Body of pancreas (tissue), 4 donors: ENCODE results near the gene TMC1.

Source experiments
- POLR2A ChIP-seq, 3 donors: fragments of 450-650 bp; IDR thresholded peaks; one replicate each; pipeline ENCODE4 v1.6.1; 2016; ENCODE audit warnings: antibody characterized with exemption in 3 of 3, mild to moderate bottlenecking in 2 of 3
- TF ChIP-seq, protein P1 (sequence below), 7 experiments: fragments of 450-650 bp in 4 of 7; fragments of 200-600 bp in 3 of 7; sonication (generic) in 3 of 7; IDR thresholded peaks; one replicate each; pipeline ENCODE4 v1.5.1; 2016 to 2019; ENCODE audit warnings: antibody characterized with exemption in 7 of 7

DNA sequence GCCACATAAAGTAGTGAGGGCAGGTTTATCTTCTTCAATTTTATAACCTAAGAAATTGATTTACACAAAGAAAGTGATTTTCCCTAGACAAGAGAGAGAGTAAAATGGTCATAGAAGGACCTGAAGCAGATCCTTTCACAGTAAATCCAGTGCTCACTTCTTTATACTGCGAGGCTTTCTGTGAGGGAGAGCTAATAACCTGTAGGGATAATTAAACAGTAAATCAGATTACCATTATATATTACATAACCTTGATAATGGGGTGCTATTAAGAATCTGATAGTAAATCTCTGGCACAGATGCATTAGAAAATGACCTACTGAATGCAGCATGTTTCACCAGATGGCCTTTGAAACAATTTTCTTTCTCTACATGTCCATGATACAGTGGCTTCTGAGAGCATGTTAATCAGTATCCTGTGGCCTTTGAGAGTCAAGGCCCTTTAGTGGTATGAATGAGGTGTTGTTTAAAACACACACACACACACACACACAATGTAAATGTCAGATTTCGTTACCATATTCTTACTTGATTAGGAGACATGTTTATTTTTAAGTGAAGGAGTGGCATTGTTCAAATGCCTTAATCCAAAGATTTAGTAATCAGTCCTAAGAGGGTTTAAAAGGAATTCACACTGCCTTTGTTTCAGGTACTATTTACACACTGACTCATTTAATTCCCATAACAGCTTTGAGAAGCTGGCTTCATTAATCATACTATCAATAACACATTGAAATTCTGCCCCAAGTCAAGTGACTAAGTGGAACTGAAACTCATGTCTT is 306.7 kb downstream of the TMC1 start:
- TF ChIP-seq, protein P1, sequence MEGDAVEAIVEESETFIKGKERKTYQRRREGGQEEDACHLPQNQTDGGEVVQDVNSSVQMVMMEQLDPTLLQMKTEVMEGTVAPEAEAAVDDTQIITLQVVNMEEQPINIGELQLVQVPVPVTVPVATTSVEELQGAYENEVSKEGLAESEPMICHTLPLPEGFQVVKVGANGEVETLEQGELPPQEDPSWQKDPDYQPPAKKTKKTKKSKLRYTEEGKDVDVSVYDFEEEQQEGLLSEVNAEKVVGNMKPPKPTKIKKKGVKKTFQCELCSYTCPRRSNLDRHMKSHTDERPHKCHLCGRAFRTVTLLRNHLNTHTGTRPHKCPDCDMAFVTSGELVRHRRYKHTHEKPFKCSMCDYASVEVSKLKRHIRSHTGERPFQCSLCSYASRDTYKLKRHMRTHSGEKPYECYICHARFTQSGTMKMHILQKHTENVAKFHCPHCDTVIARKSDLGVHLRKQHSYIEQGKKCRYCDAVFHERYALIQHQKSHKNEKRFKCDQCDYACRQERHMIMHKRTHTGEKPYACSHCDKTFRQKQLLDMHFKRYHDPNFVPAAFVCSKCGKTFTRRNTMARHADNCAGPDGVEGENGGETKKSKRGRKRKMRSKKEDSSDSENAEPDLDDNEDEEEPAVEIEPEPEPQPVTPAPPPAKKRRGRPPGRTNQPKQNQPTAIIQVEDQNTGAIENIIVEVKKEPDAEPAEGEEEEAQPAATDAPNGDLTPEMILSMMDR (IDR thresholded peaks at IDR 0.05), result no peak
- TF ChIP-seq POLR2A (IDR thresholded peaks at IDR 0.05), result no peak
